K562 (cell line): ENCODE data around the gene GTPBP2.

Experiments
- BRCA1 ChIP-seq, 2 experiments: fragments of 450-650 bp in 1 of 2; sonication (generic) in 1 of 2; formaldehyde crosslinking in 1 of 2; IDR thresholded peaks; 2 replicates each; pipeline versions ENCODE4 v1.5.0 to v1.6.1; 2017 to 2020; ENCODE audit warnings: mild to moderate bottlenecking in 1 of 2, missing genetic modification reagents in 1 of 2
- CEBPB ChIP-seq: fragments of 450-650 bp; IDR thresholded peaks from 2 replicates; pipeline ENCODE4 v1.6.1; 2016; ENCODE audit warnings: missing genetic modification characterization, missing compliant biosample characterization
- ESRRA ChIP-seq: fragments of 450-650 bp; IDR thresholded peaks from 2 replicates; pipeline ENCODE4 v1.6.1; 2014; ENCODE audit warnings: low read depth, mild to moderate bottlenecking, moderate library complexity, borderline replicate concordance
- HDGF ChIP-seq: fragments of 450-650 bp; IDR thresholded peaks from 2 replicates; pipeline ENCODE4 v1.6.1; 2016
- MED1 ChIP-seq: sonication (generic); formaldehyde crosslinking; IDR thresholded peaks from 2 replicates; pipeline ENCODE4 v1.8.1; 2023; ENCODE audit warnings: missing genetic modification reagents, borderline replicate concordance
- POLR2A ChIP-seq: fragments of 450-650 bp; conservative IDR thresholded peaks from 2 replicates; pipeline ENCODE4 v1.6.1; 2016
- POLR2AphosphoS5 ChIP-seq: IDR thresholded peaks from 2 replicates; pipeline ENCODE4 v1.6.1; 2011; ENCODE audit warnings: mild to moderate bottlenecking, low read depth, low read length, moderate library complexity; ENCODE audit not compliant: control insufficient read depth, insufficient read depth
- SIX5 ChIP-seq, 2 experiments: IDR thresholded peaks; 2 replicates each; pipeline ENCODE4 v1.6.1; 2011; ENCODE audit warnings: low read length in 2 of 2, borderline replicate concordance in 1 of 2, low read depth in 1 of 2, mild to moderate bottlenecking in 1 of 2, moderate library complexity in 1 of 2; ENCODE audit not compliant: insufficient read depth in 1 of 2
- SMARCC2 ChIP-seq: fragments of 450-650 bp; IDR thresholded peaks from 2 replicates; pipeline ENCODE4 v1.6.1; 2017; ENCODE audit warnings: antibody characterized with exemption, moderate library complexity, mild to moderate bottlenecking, low read depth
- SREBF1 ChIP-seq: fragments of 150-350 bp; IDR thresholded peaks from 2 replicates; pipeline ENCODE4 v1.6.1; 2014; ENCODE audit warnings: antibody characterized with exemption, low read depth, low read length, borderline replicate concordance
- TF ChIP-seq, protein P1 (sequence below): fragments of 450-650 bp; formaldehyde crosslinking; IDR thresholded peaks from 2 replicates; pipeline ENCODE4 v1.4.0; 2022; ENCODE audit warnings: mild to moderate bottlenecking, moderate library complexity
- TF ChIP-seq, protein P2 (sequence below): sonication (generic); formaldehyde crosslinking; IDR thresholded peaks from 2 replicates; pipeline ENCODE4 v1.8.1; 2022; ENCODE audit warnings: missing genetic modification reagents
- TF ChIP-seq, protein P3 (sequence below), 2 experiments: fragments of 450-650 bp; formaldehyde crosslinking in 1 of 2; IDR thresholded peaks; 2 replicates each; pipeline versions ENCODE4 v1.4.0 to v1.6.1; 2014 to 2020; ENCODE audit warnings: mild to moderate bottlenecking in 2 of 2, borderline replicate concordance in 1 of 2, low read depth in 1 of 2

DNA sequence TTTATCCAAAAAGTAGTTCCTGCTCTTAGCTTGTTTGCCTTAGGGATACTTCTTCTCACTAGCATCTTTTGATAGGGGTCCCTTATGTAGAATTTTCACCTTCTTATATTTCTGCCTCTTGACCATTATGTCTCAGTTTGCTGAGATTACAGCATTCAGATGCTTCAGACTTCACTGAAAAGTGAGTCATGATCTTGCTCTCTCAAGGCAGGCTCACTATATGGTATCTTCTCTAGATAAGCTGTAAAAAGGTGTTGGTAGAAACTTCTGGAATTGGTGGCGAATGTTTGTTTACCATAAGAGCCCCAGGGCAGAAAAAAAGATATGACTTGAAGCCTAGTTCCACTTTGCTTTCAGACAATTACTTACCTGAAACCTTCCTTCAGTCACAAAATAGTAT, 19.7 kb downstream of the GTPBP2 start:
- TF ChIP-seq, protein P1, sequence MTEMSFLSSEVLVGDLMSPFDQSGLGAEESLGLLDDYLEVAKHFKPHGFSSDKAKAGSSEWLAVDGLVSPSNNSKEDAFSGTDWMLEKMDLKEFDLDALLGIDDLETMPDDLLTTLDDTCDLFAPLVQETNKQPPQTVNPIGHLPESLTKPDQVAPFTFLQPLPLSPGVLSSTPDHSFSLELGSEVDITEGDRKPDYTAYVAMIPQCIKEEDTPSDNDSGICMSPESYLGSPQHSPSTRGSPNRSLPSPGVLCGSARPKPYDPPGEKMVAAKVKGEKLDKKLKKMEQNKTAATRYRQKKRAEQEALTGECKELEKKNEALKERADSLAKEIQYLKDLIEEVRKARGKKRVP (CRISPR knock-in tag) = no peak
- TF ChIP-seq MED1 (CRISPR knock-in tag) (no peak), SMARCC2 (no peak), SIX5 (IDR thresholded peaks at IDR 0.05; ENCODE audit: borderline replicate concordance in 1 of 2, insufficient read depth in 1 of 2, low read depth in 1 of 2, low read length in 2 of 2) (no peak), CEBPB (tag) (no peak), HDGF (no peak), SREBF1 (no peak), POLR2A (no peak), POLR2AphosphoS5 (no peak), ESRRA (no peak), BRCA1 (IDR thresholded peaks at IDR 0.05) (no peak), BRCA1 (CRISPR knock-in tag; IDR thresholded peaks at IDR 0.05) (no peak)
- TF ChIP-seq, protein P2, sequence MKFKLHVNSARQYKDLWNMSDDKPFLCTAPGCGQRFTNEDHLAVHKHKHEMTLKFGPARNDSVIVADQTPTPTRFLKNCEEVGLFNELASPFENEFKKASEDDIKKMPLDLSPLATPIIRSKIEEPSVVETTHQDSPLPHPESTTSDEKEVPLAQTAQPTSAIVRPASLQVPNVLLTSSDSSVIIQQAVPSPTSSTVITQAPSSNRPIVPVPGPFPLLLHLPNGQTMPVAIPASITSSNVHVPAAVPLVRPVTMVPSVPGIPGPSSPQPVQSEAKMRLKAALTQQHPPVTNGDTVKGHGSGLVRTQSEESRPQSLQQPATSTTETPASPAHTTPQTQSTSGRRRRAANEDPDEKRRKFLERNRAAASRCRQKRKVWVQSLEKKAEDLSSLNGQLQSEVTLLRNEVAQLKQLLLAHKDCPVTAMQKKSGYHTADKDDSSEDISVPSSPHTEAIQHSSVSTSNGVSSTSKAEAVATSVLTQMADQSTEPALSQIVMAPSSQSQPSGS = no peak
- TF ChIP-seq, protein P3, sequence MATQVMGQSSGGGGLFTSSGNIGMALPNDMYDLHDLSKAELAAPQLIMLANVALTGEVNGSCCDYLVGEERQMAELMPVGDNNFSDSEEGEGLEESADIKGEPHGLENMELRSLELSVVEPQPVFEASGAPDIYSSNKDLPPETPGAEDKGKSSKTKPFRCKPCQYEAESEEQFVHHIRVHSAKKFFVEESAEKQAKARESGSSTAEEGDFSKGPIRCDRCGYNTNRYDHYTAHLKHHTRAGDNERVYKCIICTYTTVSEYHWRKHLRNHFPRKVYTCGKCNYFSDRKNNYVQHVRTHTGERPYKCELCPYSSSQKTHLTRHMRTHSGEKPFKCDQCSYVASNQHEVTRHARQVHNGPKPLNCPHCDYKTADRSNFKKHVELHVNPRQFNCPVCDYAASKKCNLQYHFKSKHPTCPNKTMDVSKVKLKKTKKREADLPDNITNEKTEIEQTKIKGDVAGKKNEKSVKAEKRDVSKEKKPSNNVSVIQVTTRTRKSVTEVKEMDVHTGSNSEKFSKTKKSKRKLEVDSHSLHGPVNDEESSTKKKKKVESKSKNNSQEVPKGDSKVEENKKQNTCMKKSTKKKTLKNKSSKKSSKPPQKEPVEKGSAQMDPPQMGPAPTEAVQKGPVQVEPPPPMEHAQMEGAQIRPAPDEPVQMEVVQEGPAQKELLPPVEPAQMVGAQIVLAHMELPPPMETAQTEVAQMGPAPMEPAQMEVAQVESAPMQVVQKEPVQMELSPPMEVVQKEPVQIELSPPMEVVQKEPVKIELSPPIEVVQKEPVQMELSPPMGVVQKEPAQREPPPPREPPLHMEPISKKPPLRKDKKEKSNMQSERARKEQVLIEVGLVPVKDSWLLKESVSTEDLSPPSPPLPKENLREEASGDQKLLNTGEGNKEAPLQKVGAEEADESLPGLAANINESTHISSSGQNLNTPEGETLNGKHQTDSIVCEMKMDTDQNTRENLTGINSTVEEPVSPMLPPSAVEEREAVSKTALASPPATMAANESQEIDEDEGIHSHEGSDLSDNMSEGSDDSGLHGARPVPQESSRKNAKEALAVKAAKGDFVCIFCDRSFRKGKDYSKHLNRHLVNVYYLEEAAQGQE (IDR thresholded peaks at IDR 0.05; ENCODE audit: borderline replicate concordance) = no peak
- TF ChIP-seq, protein P3 (CRISPR knock-in tag; IDR thresholded peaks at IDR 0.05; ENCODE audit: low read depth) = no peak
